A549 (cell line): ENCODE results near the gene TRPM2. TPM values are rescaled to one million over a fixed set of nuclear protein-coding genes. Genes with fewer than 3 reads are reported as not detected.

ENCODE experiments used
- ATAC-seq, 2 experiments: fragments of 200-7000 bp in 1 of 2; fragments of >200 bp in 1 of 2; cut with Nextera tagmentation in 1 of 2; cut with Tn5 transposase in 1 of 2; 3 replicates each; pipeline versions ENCODE4 v1.8.0 to v1.9.1; 2018 to 2020; ENCODE audit warnings: mild to moderate bottlenecking in 1 of 2, moderate library complexity in 1 of 2
- CTCF ChIA-PET: fragments of 300-600 bp; sonication (Branson Sonifier 250); formaldehyde crosslinking; extraction: SDS; loops from one replicate; lab custom pipeline; 2021; ENCODE audit warnings: antibody characterized with exemption, inconsistent platforms; lab: Yijun Ruan, JAX
- POLR2A ChIA-PET: fragments of 350-600 bp; formaldehyde crosslinking; extraction: SDS; loops from one replicate; lab custom pipeline; 2021; ENCODE audit warnings: antibody characterized with exemption, inconsistent platforms; lab: Yijun Ruan, JAX
- DNase-seq, 2 experiments: peaks; one replicate each; pipeline versions ENCODE4 v3.0.0 to v3.0.0-alpha.2; 2011 to 2016; ENCODE audit warnings: low read depth in 1 of 2, low spot score in 1 of 2
- FAIRE-seq: peaks from 2 replicates; lab custom pipeline; 2011; peaks lifted over from hg19 to GRCh38; lab: Jason Lieb, UNC
- H3K27ac ChIP-seq, 2 experiments: fragments of >200 bp; sonication (Bioruptor Twin); formaldehyde crosslinking; 3 replicates each; pipeline ENCODE4 v1.5.1; 2016 to 2017
- H3K4me1 ChIP-seq: fragments of >200 bp; sonication (Bioruptor Twin); formaldehyde crosslinking; 3 replicates; pipeline ENCODE4 v1.6.1; 2016
- H3K4me2 ChIP-seq: fragments of >200 bp; sonication (Bioruptor Twin); formaldehyde crosslinking; 3 replicates; pipeline ENCODE4 v1.6.1; 2016
- H3K4me3 ChIP-seq: fragments of >200 bp; sonication (Bioruptor Twin); formaldehyde crosslinking; 3 replicates; pipeline ENCODE4 v1.5.1; 2016
- H3K9me3 ChIP-seq: fragments of >200 bp; sonication (Bioruptor Twin); formaldehyde crosslinking; 3 replicates; pipeline ENCODE4 v1.6.1; 2016
- BHLHE40 ChIP-seq: IDR thresholded peaks from 2 replicates; pipeline ENCODE4 v1.6.1; 2012; ENCODE audit warnings: low read depth, low read length, inconsistent platforms
- CBX2 ChIP-seq: fragments of 200-600 bp; sonication (generic); IDR thresholded peaks from 2 replicates; pipeline ENCODE4 v1.6.1; 2016; ENCODE audit warnings: low read depth, mild to moderate bottlenecking, borderline replicate concordance
- EHMT2 ChIP-seq: fragments of 200-600 bp; sonication (generic); IDR thresholded peaks from 2 replicates; pipeline ENCODE4 v1.6.1; 2016; ENCODE audit warnings: antibody characterized with exemption, low read depth, mild to moderate bottlenecking, moderate library complexity
- FOSB ChIP-seq: fragments of 250-450 bp; sonication (Bioruptor Pico); IDR thresholded peaks from 2 replicates; pipeline ENCODE4 v1.5.0; 2020; ENCODE audit warnings: mild to moderate bottlenecking, moderate library complexity
- FOSL2 ChIP-seq, 2 experiments: fragments of 450-650 bp in 1 of 2; fragments of >200 bp in 1 of 2; sonication (Bioruptor Twin) in 1 of 2; formaldehyde crosslinking; IDR thresholded peaks; 2 replicates each; pipeline versions ENCODE4 v1.5.0 to v1.6.1; 2016 to 2020; ENCODE audit warnings: mild to moderate bottlenecking in 1 of 2, moderate library complexity in 1 of 2
- FOXS1 ChIP-seq: fragments of 250-450 bp; sonication (Bioruptor Pico); IDR thresholded peaks from 2 replicates; pipeline ENCODE4 v1.5.0; 2020; ENCODE audit warnings: mild to moderate bottlenecking, moderate library complexity
- HES2 ChIP-seq: fragments of >200 bp; sonication (Bioruptor Twin); formaldehyde crosslinking; IDR thresholded peaks from 2 replicates; pipeline ENCODE4 v1.6.1; 2016
- HMGXB4 ChIP-seq: fragments of 250-450 bp; sonication (Bioruptor Pico); IDR thresholded peaks from 2 replicates; pipeline ENCODE4 v1.5.0; 2021; ENCODE audit warnings: mild to moderate bottlenecking, moderate library complexity, borderline replicate concordance
- JUNB ChIP-seq: fragments of >200 bp; sonication (Bioruptor Twin); formaldehyde crosslinking; IDR thresholded peaks from 2 replicates; pipeline ENCODE4 v1.6.1; 2016
- MAX ChIP-seq: IDR thresholded peaks from 2 replicates; pipeline ENCODE4 v1.6.1; 2012
- PBX3 ChIP-seq: IDR thresholded peaks from 2 replicates; pipeline ENCODE4 v1.6.1; 2012
- PHF8 ChIP-seq: fragments of 200-600 bp; sonication (generic); IDR thresholded peaks from 2 replicates; pipeline ENCODE4 v1.6.1; 2016; ENCODE audit warnings: low read depth, mild to moderate bottlenecking, antibody characterized with exemption, moderate library complexity, borderline replicate concordance
- POLR2AphosphoS2 ChIP-seq: conservative IDR thresholded peaks from 2 replicates; pipeline ENCODE4 v1.6.1; 2012; ENCODE audit warnings: low read length, improper control_type of control experiment, inconsistent platforms
- RAD21 ChIP-seq, 2 experiments: fragments of >200 bp in 1 of 2; sonication (Bioruptor Twin) in 1 of 2; formaldehyde crosslinking in 1 of 2; IDR thresholded peaks in 1 of 2; conservative IDR thresholded peaks in 1 of 2; 2 replicates in 1 of 2; 3 replicates in 1 of 2; pipeline ENCODE4 v1.6.1; 2012 to 2018; ENCODE audit warnings: inconsistent platforms in 1 of 2
- RNF2 ChIP-seq: fragments of 200-600 bp; sonication (generic); IDR thresholded peaks from 2 replicates; pipeline ENCODE4 v1.6.1; 2016; ENCODE audit warnings: low read depth, mild to moderate bottlenecking, antibody characterized with exemption, moderate library complexity, borderline replicate concordance
- ZNF302 ChIP-seq: fragments of 250-450 bp; sonication (Bioruptor Pico); IDR thresholded peaks from 2 replicates; pipeline ENCODE4 v1.9.0; 2021; ENCODE audit warnings: inconsistent platforms, mild to moderate bottlenecking, moderate library complexity
- ZSCAN20 ChIP-seq: fragments of 250-450 bp; sonication (Bioruptor Pico); IDR thresholded peaks from 2 replicates; pipeline ENCODE4 v1.8.0; 2022; ENCODE audit warnings: mild to moderate bottlenecking, moderate library complexity
- WGBS: methylation state at CpG from one replicate; pipeline ENCODE4 v1.1.6; 2017; ENCODE audit errors: missing lambda C conversion rate; 5-methylcytosine and 5-hydroxymethylcytosine counted together
- polyA plus RNA-seq, 4 experiments: library from polyadenylated mRNA; depleted of rRNA in 3 of 4; stranded (reverse); fragments of >200 nt; fragmentation: RNase III in 1 of 4; extraction: RNeasy Plus Mini Kit Qiagen cat#74134 plus additional on column Dnase treatment in 1 of 4; gene quantifications; 2 replicates in 3 of 4; 3 replicates in 1 of 4; pipeline ENCODE4 v1.2.3, GENCODE V29; 2011 to 2017
- TF ChIP-seq, protein P1 (sequence below): fragments of >200 bp; sonication (Bioruptor Twin); formaldehyde crosslinking; IDR thresholded peaks from 3 replicates; pipeline ENCODE4 v1.5.1; 2016
- TF ChIP-seq, protein P2 (sequence below): fragments of 200-600 bp; sonication (generic); IDR thresholded peaks from 2 replicates; pipeline ENCODE4 v1.6.1; 2016; ENCODE audit warnings: antibody characterized with exemption, mild to moderate bottlenecking, moderate library complexity

Gene TRPM2
- polyA plus RNA-seq, 2 of the 4 experiments (the other 2 are of a cell fraction) = 3.2 to 5.5 TPM

GRCh38 chr21:44486302-44486701, 132.9 kb downstream of the TRPM2 start:
- peak overlapping the region; percentile 64 for H3K4me3 ChIP-seq
- CTCF ChIA-PET = no interaction called here

DNA sequence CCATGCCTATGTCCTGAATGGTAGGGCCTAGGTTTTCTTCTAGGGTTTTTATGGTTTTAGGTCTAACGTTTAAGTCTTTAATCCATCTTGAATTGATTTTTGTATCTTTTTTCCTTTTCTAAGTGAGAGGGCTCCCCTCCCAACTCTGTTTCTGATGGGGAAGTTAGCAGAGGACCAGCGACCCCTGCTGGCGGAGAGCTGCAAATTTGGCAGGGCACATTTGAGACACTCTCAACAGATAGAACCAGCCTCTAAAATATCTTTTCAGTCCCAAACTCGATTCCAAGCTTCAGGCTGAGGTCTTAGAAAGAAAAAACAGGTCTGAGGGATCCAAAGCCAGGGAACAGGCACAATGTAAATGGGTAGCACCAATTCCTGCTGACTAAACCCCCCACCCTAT, 134.4 kb downstream of the TRPM2 start:
- no peak overlapping the region for H3K4me2 ChIP-seq
- ChIA-PET POLR2A (no interaction called here), CTCF (no interaction called here)
- no peaks in the 10 kb centered on the region for H3K4me1 ChIP-seq
- 29% methylated on average over 4 of the region's 4 CpGs for WGBS
- FAIRE-seq (no peak), DNase-seq (peak in 1 of 2 experiments; percentile 45)
- H3K4me3 ChIP-seq = no peak overlapping the region
- no peak overlapping the region for H3K27ac ChIP-seq
- TF ChIP-seq, protein P1, sequence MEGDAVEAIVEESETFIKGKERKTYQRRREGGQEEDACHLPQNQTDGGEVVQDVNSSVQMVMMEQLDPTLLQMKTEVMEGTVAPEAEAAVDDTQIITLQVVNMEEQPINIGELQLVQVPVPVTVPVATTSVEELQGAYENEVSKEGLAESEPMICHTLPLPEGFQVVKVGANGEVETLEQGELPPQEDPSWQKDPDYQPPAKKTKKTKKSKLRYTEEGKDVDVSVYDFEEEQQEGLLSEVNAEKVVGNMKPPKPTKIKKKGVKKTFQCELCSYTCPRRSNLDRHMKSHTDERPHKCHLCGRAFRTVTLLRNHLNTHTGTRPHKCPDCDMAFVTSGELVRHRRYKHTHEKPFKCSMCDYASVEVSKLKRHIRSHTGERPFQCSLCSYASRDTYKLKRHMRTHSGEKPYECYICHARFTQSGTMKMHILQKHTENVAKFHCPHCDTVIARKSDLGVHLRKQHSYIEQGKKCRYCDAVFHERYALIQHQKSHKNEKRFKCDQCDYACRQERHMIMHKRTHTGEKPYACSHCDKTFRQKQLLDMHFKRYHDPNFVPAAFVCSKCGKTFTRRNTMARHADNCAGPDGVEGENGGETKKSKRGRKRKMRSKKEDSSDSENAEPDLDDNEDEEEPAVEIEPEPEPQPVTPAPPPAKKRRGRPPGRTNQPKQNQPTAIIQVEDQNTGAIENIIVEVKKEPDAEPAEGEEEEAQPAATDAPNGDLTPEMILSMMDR = peak; percentile 36
- no peak for TF ChIP-seq MAX
- TF ChIP-seq HES2 = no peak
- TF ChIP-seq ZNF302 = no peak
- no peak for TF ChIP-seq CBX2
- peak in 1 of 2 experiments; percentile 28; a peak in 1 of 5 replicates for TF ChIP-seq RAD21 (conservative IDR thresholded peaks at IDR 0.05 in 1 of 2, IDR thresholded peaks at IDR 0.05 in 1 of 2)
- TF ChIP-seq, all 56 proteins: peak for 2
- no peaks in the 10 kb centered on the region for H3K9me3 ChIP-seq
- no peak for ATAC-seq

More at GRCh38 chr21:44486302-44486701, 132.9 kb downstream of the TRPM2 start:
- no peaks in the 10 kb centered on the region for H3K4me1 ChIP-seq
- H3K4me2 ChIP-seq = peak overlapping the region; percentile 74
- POLR2A ChIA-PET = no interaction called here
- 81% methylated on average over 15 of the region's 16 CpGs for whole genome bisulfite sequencing
- DNase-seq (no peak), FAIRE-seq (no peak), ATAC-seq (no peak)
- TF ChIP-seq FOSL2 (IDR thresholded peaks at IDR 0.05) = no peak
- no peak for TF ChIP-seq FOSL2 (CRISPR knock-in tag; IDR thresholded peaks at IDR 0.05)
- TF ChIP-seq FOSB (CRISPR knock-in tag) = no peak
- H3K27ac ChIP-seq = peak overlapping the region in 1 of 2 experiments; percentile 84; a peak in 1 of 6 replicates
- no peaks in the 10 kb centered on the region for H3K9me3 ChIP-seq

DNA sequence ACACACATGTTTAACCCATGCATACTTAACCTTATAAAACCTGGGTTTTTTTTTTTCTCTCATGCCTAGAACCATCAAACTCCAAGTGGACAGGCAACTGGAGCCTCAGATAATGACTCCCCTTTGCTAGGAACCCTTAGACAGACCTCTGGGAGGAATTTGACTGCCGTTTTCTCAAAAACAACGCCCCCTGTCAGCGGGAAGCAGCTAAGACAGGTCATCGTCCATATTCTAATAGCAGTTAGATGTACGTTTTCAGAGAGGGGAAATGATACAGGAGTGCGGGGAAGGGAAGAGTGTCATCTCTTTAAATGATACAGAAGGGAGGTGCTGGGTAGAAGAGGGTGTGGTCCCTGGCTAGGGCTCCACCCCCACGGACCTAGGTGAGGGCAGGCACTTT, 136.5 kb downstream of the TRPM2 start:
- H3K4me3 ChIP-seq = no peak overlapping the region
- ChIA-PET POLR2A (no interaction called here), CTCF (interaction anchor here (0.7 to 0.8 kb wide), 2 partner anchors 207 to 230 kb away, joined by 4 read pairs; partner anchors contain the start of gene KRTAP10-12)
- H3K9me3 ChIP-seq = peaks cover 7% of the 10 kb centered on the region; the same call in 2 of the 3 replicates
- H3K27ac ChIP-seq = no peak overlapping the region
- H3K4me1 ChIP-seq = no peaks in the 10 kb centered on the region
- WGBS = 46% methylated on average over 7 of the region's 7 CpGs
- ATAC-seq (no peak), FAIRE-seq (no peak), DNase-seq (no peak)
- no peak overlapping the region for H3K4me2 ChIP-seq
- TF ChIP-seq PHF8 = no peak
- TF ChIP-seq, protein P1 = no peak
- no peak for TF ChIP-seq JUNB
- no peak for TF ChIP-seq EHMT2
- no peak for TF ChIP-seq BHLHE40
- TF ChIP-seq HMGXB4 (CRISPR knock-in tag) = no peak
- no peak for TF ChIP-seq CBX2
- no peak for TF ChIP-seq RNF2
- TF ChIP-seq PBX3 = no peak
- TF ChIP-seq, protein P2, sequence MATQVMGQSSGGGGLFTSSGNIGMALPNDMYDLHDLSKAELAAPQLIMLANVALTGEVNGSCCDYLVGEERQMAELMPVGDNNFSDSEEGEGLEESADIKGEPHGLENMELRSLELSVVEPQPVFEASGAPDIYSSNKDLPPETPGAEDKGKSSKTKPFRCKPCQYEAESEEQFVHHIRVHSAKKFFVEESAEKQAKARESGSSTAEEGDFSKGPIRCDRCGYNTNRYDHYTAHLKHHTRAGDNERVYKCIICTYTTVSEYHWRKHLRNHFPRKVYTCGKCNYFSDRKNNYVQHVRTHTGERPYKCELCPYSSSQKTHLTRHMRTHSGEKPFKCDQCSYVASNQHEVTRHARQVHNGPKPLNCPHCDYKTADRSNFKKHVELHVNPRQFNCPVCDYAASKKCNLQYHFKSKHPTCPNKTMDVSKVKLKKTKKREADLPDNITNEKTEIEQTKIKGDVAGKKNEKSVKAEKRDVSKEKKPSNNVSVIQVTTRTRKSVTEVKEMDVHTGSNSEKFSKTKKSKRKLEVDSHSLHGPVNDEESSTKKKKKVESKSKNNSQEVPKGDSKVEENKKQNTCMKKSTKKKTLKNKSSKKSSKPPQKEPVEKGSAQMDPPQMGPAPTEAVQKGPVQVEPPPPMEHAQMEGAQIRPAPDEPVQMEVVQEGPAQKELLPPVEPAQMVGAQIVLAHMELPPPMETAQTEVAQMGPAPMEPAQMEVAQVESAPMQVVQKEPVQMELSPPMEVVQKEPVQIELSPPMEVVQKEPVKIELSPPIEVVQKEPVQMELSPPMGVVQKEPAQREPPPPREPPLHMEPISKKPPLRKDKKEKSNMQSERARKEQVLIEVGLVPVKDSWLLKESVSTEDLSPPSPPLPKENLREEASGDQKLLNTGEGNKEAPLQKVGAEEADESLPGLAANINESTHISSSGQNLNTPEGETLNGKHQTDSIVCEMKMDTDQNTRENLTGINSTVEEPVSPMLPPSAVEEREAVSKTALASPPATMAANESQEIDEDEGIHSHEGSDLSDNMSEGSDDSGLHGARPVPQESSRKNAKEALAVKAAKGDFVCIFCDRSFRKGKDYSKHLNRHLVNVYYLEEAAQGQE = no peak
- no peak for TF ChIP-seq ZSCAN20 (CRISPR knock-in tag)
- TF ChIP-seq FOXS1 (CRISPR knock-in tag) = no peak
- no peak for TF ChIP-seq POLR2AphosphoS2
